ENCODE measurements around the gene CDH5. TPM values are rescaled to one million over a fixed set of nuclear protein-coding genes. Genes with fewer than 3 reads are reported as not detected.
A peak's percentile ranks its signal among the peaks of the same experiment; 100 is the strongest.

The CDH5 gene
- total and polyA plus RNA-seq, 2 of the 8 experiments (the other 6 are each of a cell fraction or from before 2014, with no cell fraction given): 0.32 TPM

DNA sequence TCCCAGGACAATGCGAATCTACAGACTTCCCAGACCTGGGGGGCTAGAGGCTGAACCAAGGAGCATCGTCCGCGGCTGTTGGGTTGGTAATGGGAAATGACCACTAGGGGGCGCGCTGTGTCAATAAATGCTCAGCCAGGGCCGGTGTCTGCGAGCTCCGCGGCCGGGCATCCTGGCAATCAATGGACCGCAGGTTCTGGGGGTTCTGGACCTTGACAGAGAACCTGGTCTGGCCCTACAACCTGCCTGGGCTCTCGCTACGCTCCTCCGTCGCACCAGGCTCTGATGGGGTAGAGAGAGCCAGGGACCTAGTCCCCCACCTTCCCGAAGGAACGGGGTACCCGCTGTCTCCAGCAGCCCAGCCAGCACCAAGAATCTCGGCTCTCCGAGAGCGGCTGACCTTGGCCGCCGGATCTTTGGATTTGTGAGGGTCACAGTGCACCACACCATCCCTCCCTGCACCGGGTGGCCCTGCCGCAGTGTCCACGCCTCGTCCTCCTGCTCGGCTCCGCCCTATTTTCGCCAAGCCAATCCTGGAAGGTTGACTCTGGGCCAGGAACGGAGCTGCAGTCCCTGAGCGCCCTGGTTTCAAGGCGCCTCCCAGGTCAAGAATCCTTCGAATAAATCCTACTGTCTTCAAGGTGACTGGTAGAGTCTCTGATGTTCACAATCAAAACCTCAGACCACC lies 40.2 kb downstream of the CDH5 start:
- peak overlapping the region; percentile 54 to 93 for H3K4me2 ChIP-seq (ENCODE audit: insufficient read depth in 1 of 2, low read depth in 2 of 2, low read length in 2 of 2)
- CTCF ChIA-PET (ENCODE audit: partially characterized antibody): interaction anchor here (0.6 to 11.3 kb wide), 49 partner anchors 9 to 322 kb away, joined by 3 to 226 read pairs (median 4); partner anchors contain the start of genes CDH5, CKLF and CMTM2
- peak overlapping the region in 2 of 4 experiments; percentile 15 to 25; a peak in 1 of 7 replicates for H3K9ac ChIP-seq (replicated peaks in 1 of 4; ENCODE audit: extremely low read depth in 1 of 4, low read depth in 3 of 4, low read length in 3 of 4)
- H3K23ac ChIP-seq (ENCODE audit: insufficient read length): no peak overlapping the region
- H3K9me3 ChIP-seq (ENCODE audit: insufficient read depth in 2 of 2, low read depth in 1 of 2, low read length in 1 of 2): 0 out of 4 replicates have a peak, but pooled peaks cover 0 to 3% of the 10 kb centered on the region in 2 experiments
- H3K18ac ChIP-seq (ENCODE audit: extremely low read depth, low read length): peak overlapping the region; percentile 33
- H2AFZ ChIP-seq (ENCODE audit: low read length): peak overlapping the region; percentile 93
- H3K79me1 ChIP-seq (ENCODE audit: low read depth, low read length): no peaks in the 10 kb centered on the region
- peak overlapping the region; percentile 89; the same call in 1 of the 2 replicates for H2BK15ac ChIP-seq (ENCODE audit: low read length)
- POLR2A ChIA-PET (ENCODE audit: partially characterized antibody): interaction anchor here (1.2 to 1.4 kb wide), 3 partner anchors 105 to 142 kb away, joined by 3 to 4 read pairs (median 4); no protein-coding TSS in a partner anchor
- peak overlapping the region; percentile 21 to 72 (median 62); a peak in 7 of 8 replicates for H3K4me3 ChIP-seq (ENCODE audit: extremely low read depth in 1 of 4, insufficient read depth in 2 of 4, low read depth in 3 of 4, low read length in 4 of 4)
- H4K20me1 ChIP-seq (replicated peaks in 1 of 2; ENCODE audit: control insufficient read depth in 1 of 2, insufficient read depth in 2 of 2, low read length in 2 of 2): no peaks in the 10 kb centered on the region
- H4K5ac ChIP-seq (ENCODE audit: insufficient read length, low read depth, low read length): no peak overlapping the region
- no peak overlapping the region for H3K4ac ChIP-seq (replicated peaks; ENCODE audit: insufficient read length, low read depth, low read length)
- WGBS, 2 experiments (ENCODE audit: extremely low coverage in 1 of 2, insufficient coverage in 1 of 2, insufficient read length in 1 of 2, insufficient replicate concordance in 2 of 2, low coverage in 1 of 2, low lambda C conversion rate in 2 of 2, missing lambda C conversion rate in 1 of 2): 3% methylated on average over 34 of the region's 35 CpGs; no CpG with 5 or more reads in 1 of the 2 experiments
- peaks cover 2% of the 10 kb centered on the region; the same call in 1 of the 2 replicates for H3K23me2 ChIP-seq (ENCODE audit: low read depth, low read length)
- no peak overlapping the region for H2AK5ac ChIP-seq (ENCODE audit: low read depth, low read length)
- no peak overlapping the region for H3K27ac ChIP-seq (ENCODE audit: low read depth, low read length)
- no peak overlapping the region for H4K91ac ChIP-seq (replicated peaks; ENCODE audit: insufficient read length, low read length)
- no peak overlapping the region for H2BK20ac ChIP-seq (ENCODE audit: low read length)
- DNase-seq (ENCODE audit: low read depth in 1 of 2, low spot score in 2 of 2) (peak; percentile 54 to 97), FAIRE-seq (peak; percentile 45)
- no peak overlapping the region for H2BK120ac ChIP-seq (replicated peaks; ENCODE audit: low read depth, low read length)
- no peaks in the 10 kb centered on the region for H3K36me3 ChIP-seq (ENCODE audit: control insufficient read depth in 2 of 4, insufficient read depth in 4 of 4, low read length in 3 of 4)
- no peak overlapping the region for H3K14ac ChIP-seq (ENCODE audit: insufficient read length)
- H3K27me3 ChIP-seq (replicated peaks in 1 of 4; ENCODE audit: control insufficient read depth in 3 of 4, extremely low read depth in 1 of 4, insufficient read depth in 3 of 4, low read length in 3 of 4): peaks cover 0 to 3% (median 2%) of the 10 kb centered on the region in 4 experiments; a peak in 2 of 7 replicates
- H2BK12ac ChIP-seq (ENCODE audit: low read depth, low read length): no peak overlapping the region
- no peaks in the 10 kb centered on the region; a peak in 1 of 7 replicates for H3K4me1 ChIP-seq (replicated peaks in 1 of 4; ENCODE audit: control insufficient read depth in 3 of 4, insufficient read depth in 4 of 4, low read length in 3 of 4)
- no peak overlapping the region for H3K56ac ChIP-seq (replicated peaks; ENCODE audit: insufficient read length, low read depth, low read length)
- no peaks in the 10 kb centered on the region for H3K79me2 ChIP-seq (ENCODE audit: control insufficient read depth in 1 of 2, insufficient read depth in 2 of 2, low read length in 2 of 2)
- 0 out of 2 replicates have a peak overlapping the region, but pooled peaks have one; percentile 35 for H4K8ac ChIP-seq (ENCODE audit: extremely low read depth, insufficient read depth, low read length)
- H2BK5ac ChIP-seq (ENCODE audit: low read depth, low read length): no peak overlapping the region
- TF ChIP-seq CTCF (IDR thresholded peaks at IDR 0.05; ENCODE audit: control extremely low read depth in 1 of 3, insufficient read depth in 1 of 3, low read depth in 1 of 3, low read length in 3 of 3) (peak; percentile 82 to 92 (median 84)), KDM4A (IDR thresholded peaks at IDR 0.05; ENCODE audit: low read depth, low read length, severe bottlenecking) (peak; percentile 94), SIN3A (conservative IDR thresholded peaks at IDR 0.05 in 1 of 2, IDR thresholded peaks at IDR 0.05 in 1 of 2; ENCODE audit: low read depth in 1 of 2, low read length in 2 of 2) (0 out of 4 replicates have a peak, but pooled peaks of 1 of the 2 experiments have one; percentile 30), CEBPB (IDR thresholded peaks at IDR 0.05; ENCODE audit: low read depth, low read length) (0 out of 2 replicates have a peak, but pooled peaks have one; percentile 5), RBBP5 (IDR thresholded peaks at IDR 0.05; ENCODE audit: borderline replicate concordance, low read depth, low read length) (0 out of 2 replicates have a peak, but pooled peaks have one; percentile 26), RAD21 (IDR thresholded peaks at IDR 0.05 in 1 of 2, conservative IDR thresholded peaks at IDR 0.05 in 1 of 2; ENCODE audit: low read depth in 2 of 2, low read length in 2 of 2) (peak; percentile 95 to 96)
